K562 (cell line): ENCODE data around the gene HS3ST2. TPM values are rescaled to one million over a fixed set of nuclear protein-coding genes. Genes with fewer than 3 reads are reported as not detected.
A peak's percentile ranks its signal among the peaks of the same experiment; 100 is the strongest.

Experiments
- ATAC-seq: fragments of 200-7000 bp; cut with Tn5 transposase; 3 replicates; pipeline ENCODE4 v1.9.1; 2020; ENCODE audit warnings: moderate library complexity
- BruUV-seq: library from RNA; stranded (reverse); fragments of 400-500 nt; replicated peaks from 2 replicates; lab custom pipeline; 2021; lab: Mats Ljungman, UMichigan
- CTCF ChIA-PET: fragments of 300-600 bp; formaldehyde crosslinking; extraction: SDS; loops from one replicate; lab custom pipeline; 2021; ENCODE audit warnings: low intra/inter-chr PET ratio; lab: Yijun Ruan, JAX
- POLR2A ChIA-PET: fragments of 300-600, 350-650 bp; sonication (Branson Sonifier 250); formaldehyde crosslinking; extraction: SDS; loops from one replicate; lab custom pipeline; 2021; ENCODE audit warnings: antibody characterized with exemption, inconsistent platforms; lab: Yijun Ruan, JAX
- DNase-seq, 4 experiments: peaks; one replicate each; pipeline versions ENCODE4 v3.0.0 to v3.0.0-alpha.2; 2011 to 2018; ENCODE audit warnings: low spot score in 3 of 4, mixed read lengths in 3 of 4; ENCODE audit errors: extremely low read depth in 1 of 4
- FAIRE-seq: peaks from 2 replicates; lab custom pipeline; 2011; peaks lifted over from hg19 to GRCh38; lab: Jason Lieb, UNC
- H2AFZ ChIP-seq: 2 replicates; pipeline ENCODE4 v1.6.0; 2011; ENCODE audit warnings: low read depth, low read length, control low read depth, inconsistent platforms
- H3K27ac ChIP-seq: fragments of 200-600 bp; 3 replicates; pipeline ENCODE4 v1.8.0; 2011; ENCODE audit warnings: low read depth, mild to moderate bottlenecking, control low read depth, inconsistent platforms, low read length, moderate library complexity, mixed read lengths; ENCODE audit errors: extremely low read depth
- H3K27me3 ChIP-seq, 2 experiments: fragments of 300-600 bp in 1 of 2; 2 replicates in 1 of 2; 3 replicates in 1 of 2; pipeline versions ENCODE4 v1.6.0 to v1.8.0; 2011; ENCODE audit warnings: inconsistent platforms in 2 of 2, low read length in 2 of 2, mild to moderate bottlenecking in 1 of 2, mixed read lengths in 1 of 2, moderate library complexity in 1 of 2; ENCODE audit not compliant: control insufficient read depth in 2 of 2, insufficient read depth in 2 of 2
- H3K36me3 ChIP-seq: fragments of 300-600 bp; 3 replicates; pipeline ENCODE4 v1.8.0; 2011; ENCODE audit warnings: mild to moderate bottlenecking, low read length, inconsistent platforms; ENCODE audit not compliant: control insufficient read depth, insufficient read depth
- H3K4me1 ChIP-seq, 2 experiments: fragments of 200-600 bp in 1 of 2; replicated peaks in 1 of 2; 2 replicates in 1 of 2; 3 replicates in 1 of 2; pipeline versions ENCODE4 v1.5.1 to v1.8.0; 2011; ENCODE audit warnings: inconsistent platforms in 2 of 2, low read length in 2 of 2, mild to moderate bottlenecking in 1 of 2, mixed read lengths in 1 of 2, moderate library complexity in 1 of 2; ENCODE audit not compliant: control insufficient read depth in 2 of 2, insufficient read depth in 2 of 2
- H3K4me2 ChIP-seq: 2 replicates; pipeline ENCODE4 v1.6.1; 2011; ENCODE audit warnings: low read length, control low read depth, inconsistent platforms, mixed read lengths; ENCODE audit not compliant: insufficient read depth
- H3K4me3 ChIP-seq: fragments of 200-600 bp; sonication (generic), shearing (Covaris generic); 2 replicates; pipeline ENCODE4 v1.5.1; 2016; ENCODE audit warnings: control low read depth, inconsistent platforms
- H3K79me2 ChIP-seq: fragments of 200-600 bp; 3 replicates; pipeline ENCODE4 v1.8.0; 2011; ENCODE audit warnings: low read length, inconsistent platforms; ENCODE audit not compliant: control insufficient read depth, insufficient read depth
- H3K9ac ChIP-seq, 2 experiments: 2 replicates each; pipeline versions ENCODE4 v1.6.0 to v1.6.1; 2011; ENCODE audit warnings: low read depth in 2 of 2, low read length in 2 of 2, control low read depth in 1 of 2, inconsistent platforms in 1 of 2, mild to moderate bottlenecking in 1 of 2, mixed read lengths in 1 of 2; ENCODE audit not compliant: insufficient read depth in 1 of 2
- H3K9me1 ChIP-seq: one replicate; pipeline ENCODE4 v1.6.0; 2011; ENCODE audit warnings: inconsistent platforms, mild to moderate bottlenecking, low read length, moderate library complexity; ENCODE audit not compliant: control insufficient read depth, insufficient read depth
- H3K9me3 ChIP-seq: replicated peaks from 2 replicates; pipeline ENCODE4 v1.5.1; 2011; ENCODE audit warnings: low read depth, low read length, inconsistent platforms; ENCODE audit not compliant: control insufficient read depth, insufficient read depth
- H4K20me1 ChIP-seq: replicated peaks from 2 replicates; pipeline ENCODE4 v1.6.1; 2011; ENCODE audit warnings: low read length, inconsistent platforms, mixed read lengths; ENCODE audit not compliant: control insufficient read depth, insufficient read depth
- CSDE1 ChIP-seq, 2 experiments: fragments of 450-650 bp; IDR thresholded peaks; 2 replicates each; pipeline ENCODE4 v1.6.1; 2016; ENCODE audit warnings: mild to moderate bottlenecking in 1 of 2
- HLTF ChIP-seq: fragments of 450-650 bp; IDR thresholded peaks from 2 replicates; pipeline ENCODE4 v1.6.1; 2016
- POLR2G ChIP-seq: fragments of 200-400 bp; formaldehyde crosslinking; IDR thresholded peaks from 2 replicates; pipeline ENCODE4 v1.6.1; 2017; ENCODE audit warnings: low read depth, mild to moderate bottlenecking, antibody characterized with exemption, low read length, moderate library complexity
- TAF1 ChIP-seq: IDR thresholded peaks from 2 replicates; pipeline ENCODE4 v1.6.1; 2011; ENCODE audit warnings: mild to moderate bottlenecking, low read length, moderate library complexity; ENCODE audit not compliant: insufficient read depth, control insufficient read depth, severe bottlenecking; ENCODE audit errors: extremely low read depth
- YY1 ChIP-seq, 3 experiments: IDR thresholded peaks; 2 replicates each; pipeline ENCODE4 v1.6.1; 2011; ENCODE audit warnings: low read length in 2 of 3, mild to moderate bottlenecking in 2 of 3, moderate library complexity in 2 of 3, borderline replicate concordance in 1 of 3, control low read depth in 1 of 3, low read depth in 1 of 3; ENCODE audit not compliant: insufficient read depth in 3 of 3, insufficient replicate concordance in 2 of 3, control insufficient read depth in 1 of 3, insufficient read length in 1 of 3; ENCODE audit errors: extremely low read depth in 1 of 3
- ZFX ChIP-seq: sonication (generic); formaldehyde crosslinking; IDR thresholded peaks from 2 replicates; pipeline ENCODE4 v1.8.0; 2022; ENCODE audit warnings: mild to moderate bottlenecking, missing genetic modification reagents, moderate library complexity
- ZNF316 ChIP-seq: fragments of 450-650 bp; IDR thresholded peaks from 2 replicates; pipeline ENCODE4 v1.6.1; 2016
- WGBS: fragments of 100-300 bp; shearing (Covaris generic); methylation state at CpG from one replicate; pipeline ENCODE4 v1.1.6; 2016; ENCODE audit warnings: low coverage, mixed read lengths; ENCODE audit not compliant: insufficient coverage; ENCODE audit errors: missing lambda C conversion rate; 5-methylcytosine and 5-hydroxymethylcytosine counted together
- in situ Hi-C: fragments of 300-500 bp; cut with MboI; formaldehyde crosslinking; loops from 4 replicates; pipeline ENCODE4 v1.15.0; 2018; ENCODE audit warnings: inconsistent platforms, mixed read lengths
- intact Hi-C: fragments of 100-400 bp; cut with micrococcal nuclease; formaldehyde crosslinking; loops from 2 replicates; pipeline ENCODE4 v1.14.2; 2022
- polyA plus RNA-seq, 8 experiments: library from polyadenylated mRNA; depleted of rRNA in 4 of 8; stranded (reverse) in 5 of 8; unstranded in 3 of 8; fragments of >200 nt; fragmentation: Nextera tagmentation in 2 of 8; fragmentation: Illumina TruSeq in 1 of 8; extraction: Ambion mirVana in 2 of 8; extraction: Trizol in 1 of 8; gene quantifications; 2 replicates each; pipeline versions ENCODE4 v1.2.1 to v1.2.3, GENCODE V29; 2011 to 2014; ENCODE audit warnings: inconsistent platforms in 1 of 8, missing spikeins in 1 of 8
- total RNA-seq, 7 experiments: library from RNA; depleted of rRNA in 6 of 7; stranded (reverse); fragments of >200 nt in 6 of 7; fragmentation: Illumina TruSeq in 2 of 7; extraction: Trizol in 2 of 7; gene quantifications; 2 replicates each; pipeline versions ENCODE4 v1.2.1 to v1.2.3, GENCODE V29; 2011 to 2021; ENCODE audit warnings: low replicate concordance in 1 of 7
- TF ChIP-seq, protein P1 (sequence below): sonication (generic); formaldehyde crosslinking; IDR thresholded peaks from 2 replicates; pipeline ENCODE4 v1.9.0; 2022; ENCODE audit warnings: mild to moderate bottlenecking, missing genetic modification reagents
- TF ChIP-seq, protein P2 (sequence below): fragments of 250-450 bp; sonication (Bioruptor Pico); IDR thresholded peaks from 2 replicates; pipeline ENCODE4 v1.4.0; 2020; ENCODE audit warnings: borderline replicate concordance

The HS3ST2 gene
- total and polyA plus RNA-seq, 9 of the 15 experiments (the other 6 are each of a cell fraction or from before 2014, with no cell fraction given) = not detected

DNA sequence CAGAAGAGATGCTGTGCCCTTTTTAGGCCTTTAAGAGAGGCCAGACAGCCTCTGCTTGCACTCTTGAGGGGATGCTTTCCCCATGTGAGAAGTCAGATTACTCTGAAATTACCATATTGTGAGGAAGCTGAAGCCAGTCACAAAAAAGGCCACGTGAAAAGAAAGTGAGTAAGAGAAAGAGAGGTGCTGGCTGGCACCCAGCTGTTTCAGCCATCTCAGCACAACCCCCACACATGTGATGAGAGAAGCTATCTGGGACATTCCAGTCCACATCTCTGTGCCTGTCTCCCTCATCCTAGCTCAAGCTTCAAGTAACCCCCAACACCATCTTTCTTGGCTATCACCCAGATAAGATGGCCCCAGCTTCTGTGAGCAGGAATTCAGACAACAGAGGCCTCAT lies 131.4 kb downstream of the HS3ST2 start (continued):
- TF ChIP-seq CSDE1 (IDR thresholded peaks at IDR 0.05) = no peak
- no peak for TF ChIP-seq YY1 (IDR thresholded peaks at IDR 0.05; ENCODE audit: borderline replicate concordance in 1 of 3, control insufficient read depth in 1 of 3, extremely low read depth in 1 of 3, insufficient read depth in 3 of 3, insufficient read length in 1 of 3, insufficient replicate concordance in 2 of 3, low read depth in 1 of 3, low read length in 2 of 3)
- no peak for TF ChIP-seq HLTF
- TF ChIP-seq, protein P1, sequence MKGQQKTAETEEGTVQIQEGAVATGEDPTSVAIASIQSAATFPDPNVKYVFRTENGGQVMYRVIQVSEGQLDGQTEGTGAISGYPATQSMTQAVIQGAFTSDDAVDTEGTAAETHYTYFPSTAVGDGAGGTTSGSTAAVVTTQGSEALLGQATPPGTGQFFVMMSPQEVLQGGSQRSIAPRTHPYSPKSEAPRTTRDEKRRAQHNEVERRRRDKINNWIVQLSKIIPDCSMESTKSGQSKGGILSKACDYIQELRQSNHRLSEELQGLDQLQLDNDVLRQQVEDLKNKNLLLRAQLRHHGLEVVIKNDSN (CRISPR knock-in tag) = no peak
- no peak for TF ChIP-seq ZFX
- no peak for TF ChIP-seq TAF1

DNA sequence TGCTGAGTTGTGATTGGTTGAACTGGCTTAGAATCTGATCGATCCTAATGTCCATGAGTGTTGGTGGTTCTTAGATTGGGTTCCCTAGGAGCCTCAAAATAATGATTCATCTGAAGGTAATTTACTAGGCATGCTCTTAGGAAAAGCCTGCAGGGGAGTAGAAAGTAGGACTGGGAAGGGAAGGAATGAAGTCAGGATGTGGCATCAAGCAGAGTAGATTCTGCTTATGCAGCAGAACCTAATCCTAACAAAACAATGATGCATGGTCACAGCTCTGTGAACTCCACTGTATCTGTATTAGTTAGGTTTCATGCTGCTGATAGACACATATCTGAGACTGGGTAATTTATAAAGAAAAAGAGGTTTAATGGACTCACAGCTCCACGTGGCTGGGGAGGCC lies 132.5 kb downstream of the HS3ST2 start:
- WGBS = 0% methylated on average over 2 of the region's 2 CpGs
- ATAC-seq = no peak
- H2AFZ ChIP-seq = no peak overlapping the region
- ChIA-PET CTCF (no interaction called here), POLR2A (no interaction called here)
- no peaks in the 10 kb centered on the region for H3K79me2 ChIP-seq
- TF ChIP-seq POLR2G (no peak), ZNF316 (peak; percentile 47; the same call in 1 of the 2 replicates)
- TF ChIP-seq, protein P2, sequence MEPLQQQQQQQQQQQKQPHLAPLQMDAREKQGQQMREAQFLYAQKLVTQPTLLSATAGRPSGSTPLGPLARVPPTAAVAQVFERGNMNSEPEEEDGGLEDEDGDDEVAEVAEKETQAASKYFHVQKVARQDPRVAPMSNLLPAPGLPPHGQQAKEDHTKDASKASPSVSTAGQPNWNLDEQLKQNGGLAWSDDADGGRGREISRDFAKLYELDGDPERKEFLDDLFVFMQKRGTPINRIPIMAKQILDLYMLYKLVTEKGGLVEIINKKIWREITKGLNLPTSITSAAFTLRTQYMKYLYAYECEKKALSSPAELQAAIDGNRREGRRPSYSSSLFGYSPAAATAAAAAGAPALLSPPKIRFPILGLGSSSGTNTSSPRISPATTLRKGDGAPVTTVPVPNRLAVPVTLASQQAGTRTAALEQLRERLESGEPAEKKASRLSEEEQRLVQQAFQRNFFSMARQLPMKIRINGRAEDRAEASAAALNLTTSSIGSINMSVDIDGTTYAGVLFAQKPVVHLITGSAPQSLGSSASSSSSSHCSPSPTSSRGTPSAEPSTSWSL = no peak
- peaks cover 5% of the 10 kb centered on the region; the same call in 1 of the 2 replicates for H4K20me1 ChIP-seq
- H3K27ac ChIP-seq = no peak overlapping the region
- no TSS peak for BruUV-seq
- no peaks in the 10 kb centered on the region for H3K36me3 ChIP-seq
- intact Hi-C loops (no loop called here), in situ Hi-C loops (no loop called here)
- H3K9me3 ChIP-seq = no peaks in the 10 kb centered on the region
- H3K27me3 ChIP-seq = no peaks in the 10 kb centered on the region; a peak in 1 of 5 replicates
- H3K9me1 ChIP-seq = no peaks in the 10 kb centered on the region
- no peak for DNase-seq
- FAIRE-seq = no peak
- H3K4me3 ChIP-seq = no peak overlapping the region
- no peak overlapping the region for H3K4me2 ChIP-seq
- no peak overlapping the region for H3K9ac ChIP-seq
- H3K4me1 ChIP-seq = peaks cover 0 to 7% of the 10 kb centered on the region in 2 experiments; a peak in 1 of 5 replicates
